ENCODE measurements around the gene TRAP1.
"Not testable (repeated sequence)": the region's sequence is repeated elsewhere in the genome, so short reads cannot be mapped to it uniquely, and the experiment has no call there.

Gene TRAP1

DNA sequence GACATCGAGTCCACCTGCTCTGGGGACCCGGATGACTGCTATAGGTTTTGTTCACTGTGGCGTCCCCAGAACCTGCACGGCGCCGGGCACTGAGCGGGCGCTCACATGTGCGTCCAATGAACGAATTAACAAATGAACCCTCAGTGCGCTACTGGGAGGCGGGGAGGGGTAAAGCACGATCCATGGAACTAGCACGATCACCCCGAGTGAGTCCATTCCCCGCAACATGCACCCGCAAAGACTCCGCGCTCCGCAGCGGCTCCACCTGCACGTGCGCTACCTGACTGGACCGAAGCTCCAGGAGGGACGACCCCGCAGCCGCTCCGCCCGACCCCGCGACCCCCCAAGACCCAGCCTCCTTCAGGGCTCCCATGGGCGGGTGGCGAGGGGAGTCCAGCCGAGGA is 491 bp downstream of the TRAP1 start:
- peak overlapping the region in 1 of 2 donors; percentile 83 for H3K27ac ChIP-seq (ENCODE audit: low read depth in 2 of 2, low read length in 2 of 2)
- peak overlapping the region; percentile 88 to 91 for H3K4me3 ChIP-seq (ENCODE audit: low read length in 2 of 2)
- peak overlapping the region; percentile 63 to 88 for H3K9ac ChIP-seq (ENCODE audit: low read depth in 1 of 2, low read length in 2 of 2)
- H3K9me3 ChIP-seq (ENCODE audit: control insufficient read depth in 2 of 2, low read length in 2 of 2): no peaks in the 10 kb centered on the region
- H3K4me1 ChIP-seq (ENCODE audit: control insufficient read depth in 2 of 2, insufficient read depth in 2 of 2, low read length in 2 of 2): peaks cover 7 to 15% of the 10 kb centered on the region in 2 donors
- no peaks in the 10 kb centered on the region for H3K27me3 ChIP-seq (ENCODE audit: control insufficient read depth in 2 of 2, insufficient read depth in 2 of 2, low read length in 2 of 2)
- no peaks in the 10 kb centered on the region for H3K36me3 ChIP-seq (ENCODE audit: control insufficient read depth in 2 of 2, insufficient read depth in 2 of 2, low read length in 2 of 2)

- no peaks in the 10 kb centered on the region for H3K27me3 ChIP-seq (ENCODE audit: control insufficient read depth in 2 of 2, insufficient read depth in 2 of 2, low read length in 2 of 2)
- H3K4me1 ChIP-seq (ENCODE audit: control insufficient read depth in 2 of 2, insufficient read depth in 2 of 2, low read length in 2 of 2): peaks cover 7 to 15% of the 10 kb centered on the region in 2 donors
- H3K9me3 ChIP-seq (ENCODE audit: control insufficient read depth in 2 of 2, low read length in 2 of 2): no peaks in the 10 kb centered on the region
- H3K27ac ChIP-seq (ENCODE audit: low read depth in 2 of 2, low read length in 2 of 2): no peak overlapping the region
- H3K36me3 ChIP-seq (ENCODE audit: control insufficient read depth in 2 of 2, insufficient read depth in 2 of 2, low read length in 2 of 2): no peaks in the 10 kb centered on the region
- no peak overlapping the region for H3K4me3 ChIP-seq (ENCODE audit: low read length in 2 of 2)
- H3K9ac ChIP-seq (ENCODE audit: low read depth in 1 of 2, low read length in 2 of 2): no peak overlapping the region
These were observed 1.9 kb downstream of the TRAP1 start for GRCh38 chr16:3715430-3715829.

DNA sequence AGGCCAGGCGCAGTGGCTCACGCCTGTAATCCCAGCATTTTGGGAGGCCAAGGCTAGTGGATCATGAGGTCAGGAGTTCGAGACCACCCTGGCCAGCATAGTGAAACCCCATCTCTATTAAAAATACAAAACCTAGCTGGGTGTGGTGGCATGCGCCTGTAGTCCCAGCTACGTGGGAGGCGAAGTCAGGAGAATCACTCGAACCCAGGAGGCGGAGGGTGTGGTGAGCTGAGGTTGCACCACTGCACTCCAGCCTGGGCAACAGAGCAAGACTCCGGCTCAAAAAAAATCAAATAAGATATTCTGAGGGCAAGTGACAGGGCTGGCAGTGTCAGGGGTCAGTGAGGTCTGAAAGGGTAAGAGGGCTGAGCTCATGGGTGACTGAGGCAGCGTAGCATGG is 2.9 kb downstream of the TRAP1 start:
- H3K4me3 ChIP-seq (ENCODE audit: low read length in 2 of 2); H3K9me3 ChIP-seq (ENCODE audit: control insufficient read depth in 2 of 2, low read length in 2 of 2); H3K36me3 ChIP-seq (ENCODE audit: control insufficient read depth in 2 of 2, insufficient read depth in 2 of 2, low read length in 2 of 2); H3K9ac ChIP-seq (ENCODE audit: low read depth in 1 of 2, low read length in 2 of 2); H3K27me3 ChIP-seq (ENCODE audit: control insufficient read depth in 2 of 2, insufficient read depth in 2 of 2, low read length in 2 of 2); H3K27ac ChIP-seq (ENCODE audit: low read depth in 2 of 2, low read length in 2 of 2): not testable (repeated sequence)
- peaks cover 7 to 15% of the 10 kb centered on the region in 2 donors for H3K4me1 ChIP-seq (ENCODE audit: control insufficient read depth in 2 of 2, insufficient read depth in 2 of 2, low read length in 2 of 2)

DNA sequence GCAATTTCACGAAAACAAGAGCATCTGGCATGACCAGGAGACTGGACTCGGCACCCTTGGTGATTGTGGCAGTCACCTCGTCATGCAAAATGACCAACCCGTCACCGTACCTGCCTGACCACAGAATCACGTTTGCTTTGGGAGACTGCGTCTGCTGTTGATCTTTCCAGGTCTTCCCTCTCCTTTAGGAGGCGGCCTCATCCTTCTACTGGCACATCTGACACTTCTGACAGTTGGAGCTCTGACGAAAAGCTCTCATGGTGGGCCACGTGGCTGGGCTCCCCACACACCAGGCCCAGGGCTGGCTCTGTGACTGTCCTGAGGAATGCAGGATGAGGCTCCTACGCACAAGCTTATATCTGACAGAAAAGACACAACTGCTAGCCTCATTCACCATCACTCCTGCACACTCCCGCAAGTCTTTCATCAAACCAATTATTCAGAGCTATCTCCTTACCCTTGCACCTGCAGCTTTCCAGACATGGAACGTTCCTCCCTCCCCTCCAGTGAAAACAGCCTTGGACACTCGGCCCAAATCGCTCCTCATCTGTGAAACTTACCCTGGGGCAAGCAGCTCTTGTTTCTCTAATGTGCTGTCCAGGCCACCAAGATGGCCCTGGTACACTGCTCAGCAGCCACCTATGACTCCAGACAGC is 3.6 kb downstream of the TRAP1 start:
- no peaks in the 10 kb centered on the region for H3K27me3 ChIP-seq (ENCODE audit: control insufficient read depth in 2 of 2, insufficient read depth in 2 of 2, low read length in 2 of 2)
- H3K9me3 ChIP-seq (ENCODE audit: control insufficient read depth in 2 of 2, low read length in 2 of 2): no peaks in the 10 kb centered on the region
- H3K27ac ChIP-seq (ENCODE audit: low read depth in 2 of 2, low read length in 2 of 2): no peak overlapping the region
- H3K4me1 ChIP-seq (ENCODE audit: control insufficient read depth in 2 of 2, insufficient read depth in 2 of 2, low read length in 2 of 2): peaks cover 7 to 15% of the 10 kb centered on the region in 2 donors
- H3K36me3 ChIP-seq (ENCODE audit: control insufficient read depth in 2 of 2, insufficient read depth in 2 of 2, low read length in 2 of 2): no peaks in the 10 kb centered on the region
- H3K4me3 ChIP-seq (ENCODE audit: low read length in 2 of 2): no peak overlapping the region
- H3K9ac ChIP-seq (ENCODE audit: low read depth in 1 of 2, low read length in 2 of 2): no peak overlapping the region

- Histone ChIP-seq H3K4me1 (ENCODE audit: control insufficient read depth in 2 of 2, insufficient read depth in 2 of 2, low read length in 2 of 2) (peaks cover 3 to 12% of the 10 kb centered on the region in 2 donors), H3K9me3 (ENCODE audit: control insufficient read depth in 2 of 2, low read length in 2 of 2) (no peaks in the 10 kb centered on the region), H3K36me3 (ENCODE audit: control insufficient read depth in 2 of 2, insufficient read depth in 2 of 2, low read length in 2 of 2) (no peaks in the 10 kb centered on the region), H3K27ac (ENCODE audit: low read depth in 2 of 2, low read length in 2 of 2) (no peak overlapping the region), H3K4me3 (ENCODE audit: low read length in 2 of 2) (no peak overlapping the region), H3K9ac (ENCODE audit: low read depth in 1 of 2, low read length in 2 of 2) (no peak overlapping the region), H3K27me3 (ENCODE audit: control insufficient read depth in 2 of 2, insufficient read depth in 2 of 2, low read length in 2 of 2) (no peaks in the 10 kb centered on the region)
These were observed 4.4 kb downstream of the TRAP1 start for GRCh38 chr16:3712861-3713372.

DNA sequence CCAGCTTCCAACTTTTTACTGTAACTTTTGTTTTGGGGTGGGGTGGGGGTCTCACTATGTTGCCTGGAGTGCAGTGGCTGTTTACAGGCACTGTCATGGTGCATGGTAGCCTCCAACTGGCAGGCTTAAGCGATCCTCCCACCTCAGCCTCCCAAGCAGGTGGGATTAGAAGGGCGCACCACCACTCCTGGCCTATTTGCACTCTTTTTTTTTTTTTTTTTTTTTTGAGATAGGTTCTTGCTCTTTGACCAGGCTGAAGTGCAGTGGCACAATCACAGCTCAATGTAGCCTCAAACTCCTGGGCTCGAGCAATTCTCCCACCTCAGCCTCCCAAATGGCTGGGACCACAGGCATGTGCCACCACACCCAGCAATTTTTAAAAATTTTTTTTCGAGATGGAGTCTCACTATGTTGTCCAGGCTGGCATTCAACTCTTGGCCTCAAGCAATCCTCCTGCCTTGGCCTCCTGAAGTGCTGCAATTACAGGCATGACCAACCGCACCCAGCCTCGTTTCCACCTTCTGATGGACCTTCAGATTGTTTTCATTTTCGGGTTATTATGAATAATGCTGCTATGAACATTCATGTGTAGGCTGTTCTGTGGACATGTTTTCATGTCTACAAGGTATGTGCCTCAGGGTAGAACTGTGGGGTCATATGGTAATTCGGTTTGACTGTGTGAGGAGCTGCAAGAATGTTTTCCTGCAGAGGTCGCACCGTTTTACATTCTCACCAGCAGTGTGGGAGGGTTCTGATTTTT is 10.9 kb downstream of the TRAP1 start:
- H3K9ac ChIP-seq (ENCODE audit: low read depth in 1 of 2, low read length in 2 of 2): no peak overlapping the region
- H3K27me3 ChIP-seq (ENCODE audit: control insufficient read depth in 2 of 2, insufficient read depth in 2 of 2, low read length in 2 of 2): no peaks in the 10 kb centered on the region
- no peak overlapping the region for H3K4me3 ChIP-seq (ENCODE audit: low read length in 2 of 2)
- no peak overlapping the region for H3K27ac ChIP-seq (ENCODE audit: low read depth in 2 of 2, low read length in 2 of 2)
- no peaks in the 10 kb centered on the region for H3K36me3 ChIP-seq (ENCODE audit: control insufficient read depth in 2 of 2, insufficient read depth in 2 of 2, low read length in 2 of 2)
- no peaks in the 10 kb centered on the region for H3K4me1 ChIP-seq (ENCODE audit: control insufficient read depth in 2 of 2, insufficient read depth in 2 of 2, low read length in 2 of 2)
- no peaks in the 10 kb centered on the region for H3K9me3 ChIP-seq (ENCODE audit: control insufficient read depth in 2 of 2, low read length in 2 of 2)

GRCh38 chr16:3702082-3702481 is 15.2 kb downstream of the TRAP1 start:
- no peaks in the 10 kb centered on the region for H3K4me1 ChIP-seq (ENCODE audit: control insufficient read depth in 2 of 2, insufficient read depth in 2 of 2, low read length in 2 of 2)
- no peaks in the 10 kb centered on the region for H3K36me3 ChIP-seq (ENCODE audit: control insufficient read depth in 2 of 2, insufficient read depth in 2 of 2, low read length in 2 of 2)
- H3K27me3 ChIP-seq (ENCODE audit: control insufficient read depth in 2 of 2, insufficient read depth in 2 of 2, low read length in 2 of 2): no peaks in the 10 kb centered on the region
- no peaks in the 10 kb centered on the region for H3K9me3 ChIP-seq (ENCODE audit: control insufficient read depth in 2 of 2, low read length in 2 of 2)
- H3K4me3 ChIP-seq (ENCODE audit: low read length in 2 of 2): no peak overlapping the region
- no peak overlapping the region for H3K9ac ChIP-seq (ENCODE audit: low read depth in 1 of 2, low read length in 2 of 2)
- no peak overlapping the region for H3K27ac ChIP-seq (ENCODE audit: low read depth in 2 of 2, low read length in 2 of 2)

DNA sequence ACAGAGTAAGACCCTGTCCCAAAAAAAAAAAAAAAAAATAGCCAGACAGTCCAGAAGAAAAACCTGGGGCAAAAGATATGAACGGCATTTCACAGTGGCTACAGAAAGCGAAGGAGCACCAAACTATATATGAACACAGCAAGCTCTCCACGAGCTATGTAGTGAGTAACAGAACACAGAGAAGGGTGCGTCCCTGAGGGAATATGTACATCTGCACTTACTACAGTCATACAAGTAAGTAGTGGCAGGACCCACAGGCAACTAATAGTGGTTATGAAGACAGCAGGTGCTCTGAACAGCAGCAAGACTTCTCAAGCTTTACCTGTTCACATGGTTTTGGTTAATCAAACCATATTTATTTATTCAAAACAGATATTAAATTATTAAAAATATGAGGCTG is 15.8 kb downstream of the TRAP1 start:
- Histone ChIP-seq H3K9me3 (ENCODE audit: control insufficient read depth in 2 of 2, low read length in 2 of 2) (no peaks in the 10 kb centered on the region), H3K27ac (ENCODE audit: low read depth in 2 of 2, low read length in 2 of 2) (no peak overlapping the region), H3K4me3 (ENCODE audit: low read length in 2 of 2) (no peak overlapping the region), H3K36me3 (ENCODE audit: control insufficient read depth in 2 of 2, insufficient read depth in 2 of 2, low read length in 2 of 2) (no peaks in the 10 kb centered on the region), H3K9ac (ENCODE audit: low read depth in 1 of 2, low read length in 2 of 2) (no peak overlapping the region), H3K27me3 (ENCODE audit: control insufficient read depth in 2 of 2, insufficient read depth in 2 of 2, low read length in 2 of 2) (no peaks in the 10 kb centered on the region), H3K4me1 (ENCODE audit: control insufficient read depth in 2 of 2, insufficient read depth in 2 of 2, low read length in 2 of 2) (no peaks in the 10 kb centered on the region)

DNA sequence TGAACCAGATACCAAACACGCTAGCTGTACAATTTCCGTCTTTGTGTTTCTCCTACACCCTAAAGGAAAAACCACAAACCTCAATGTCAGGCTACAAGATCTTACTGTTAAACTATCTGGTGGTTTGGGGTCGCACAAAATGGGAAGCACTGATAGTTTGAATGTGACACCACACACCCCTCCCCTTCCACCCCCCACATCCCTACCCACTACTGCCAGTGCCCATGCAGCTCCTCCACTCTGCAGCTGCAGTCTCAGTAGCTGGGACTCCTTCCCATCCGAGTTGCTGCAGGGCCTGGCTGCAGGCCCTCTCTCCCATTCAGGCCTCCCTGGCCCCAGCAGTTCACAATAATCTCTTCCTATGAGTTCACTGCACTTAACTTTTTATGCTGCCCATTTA is 18.4 kb downstream of the TRAP1 start:
- H3K27ac ChIP-seq (ENCODE audit: low read depth in 2 of 2, low read length in 2 of 2): no peak overlapping the region

DNA sequence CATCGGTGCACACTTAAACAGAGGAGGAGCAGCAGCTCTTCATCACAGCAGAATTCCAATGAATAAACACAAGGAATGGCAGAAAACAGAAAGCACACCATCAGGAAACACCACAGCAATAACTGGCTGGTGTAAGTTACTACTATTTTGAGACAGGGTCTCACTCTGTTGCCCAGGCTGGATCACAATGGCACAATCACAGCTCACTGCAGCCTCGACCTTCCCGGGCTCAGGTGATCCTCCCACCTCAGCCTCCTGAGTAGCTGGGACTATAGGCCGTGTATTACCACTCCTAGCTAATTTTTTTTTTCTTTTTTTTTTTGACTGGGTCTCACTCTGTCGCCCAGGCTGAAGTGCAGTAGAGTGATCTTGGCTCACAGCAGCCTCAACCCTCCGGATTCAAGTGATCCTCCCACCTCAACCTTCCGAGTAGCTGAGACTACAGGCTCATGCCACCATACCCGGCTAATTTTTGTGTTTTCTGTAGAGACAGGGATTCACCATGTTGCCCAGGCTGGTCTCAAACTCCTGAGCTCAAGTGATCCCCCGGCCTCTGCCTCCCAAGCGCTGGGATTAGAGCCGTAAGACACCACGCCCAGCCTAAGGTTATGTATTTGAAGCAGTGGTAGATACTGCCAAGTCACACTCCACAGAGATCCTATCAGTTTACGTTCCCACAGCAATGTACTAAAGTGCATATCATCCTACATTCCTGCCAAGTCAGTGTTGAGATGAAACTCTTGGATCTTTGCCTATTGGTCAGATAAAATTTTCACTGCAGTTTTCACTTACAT is 20.7 kb downstream of the TRAP1 start:
- no peak overlapping the region for H3K9ac ChIP-seq (ENCODE audit: low read depth in 1 of 2, low read length in 2 of 2)
- H3K4me1 ChIP-seq (ENCODE audit: control insufficient read depth in 2 of 2, insufficient read depth in 2 of 2, low read length in 2 of 2): no peaks in the 10 kb centered on the region
- H3K27ac ChIP-seq (ENCODE audit: low read depth in 2 of 2, low read length in 2 of 2): no peak overlapping the region
- no peaks in the 10 kb centered on the region for H3K27me3 ChIP-seq (ENCODE audit: control insufficient read depth in 2 of 2, insufficient read depth in 2 of 2, low read length in 2 of 2)
- no peaks in the 10 kb centered on the region for H3K9me3 ChIP-seq (ENCODE audit: control insufficient read depth in 2 of 2, low read length in 2 of 2)
- H3K4me3 ChIP-seq (ENCODE audit: low read length in 2 of 2): no peak overlapping the region
- H3K36me3 ChIP-seq (ENCODE audit: control insufficient read depth in 2 of 2, insufficient read depth in 2 of 2, low read length in 2 of 2): peaks cover 0 to 3% of the 10 kb centered on the region in 2 donors

More for the DNA sequence above, 18.4 kb downstream of the TRAP1 start:
- no peaks in the 10 kb centered on the region for H3K9me3 ChIP-seq (ENCODE audit: control insufficient read depth in 2 of 2, low read length in 2 of 2)
- no peaks in the 10 kb centered on the region for H3K27me3 ChIP-seq (ENCODE audit: control insufficient read depth in 2 of 2, insufficient read depth in 2 of 2, low read length in 2 of 2)
- no peak overlapping the region for H3K4me3 ChIP-seq (ENCODE audit: low read length in 2 of 2)
- H3K4me1 ChIP-seq (ENCODE audit: control insufficient read depth in 2 of 2, insufficient read depth in 2 of 2, low read length in 2 of 2): no peaks in the 10 kb centered on the region
- no peak overlapping the region for H3K9ac ChIP-seq (ENCODE audit: low read depth in 1 of 2, low read length in 2 of 2)
- H3K36me3 ChIP-seq (ENCODE audit: control insufficient read depth in 2 of 2, insufficient read depth in 2 of 2, low read length in 2 of 2): peaks cover 0 to 3% of the 10 kb centered on the region in 2 donors
